Activated CD4-positive, alpha-beta T cell treated with anti-CD3 and anti-CD28 coated beads, Interleukin-2, Interleukin-6, amounts not matched to agents 100 ng/mL and 50 ng/mL, durations not matched to agents 16 hours and 8 hours (primary cell): ENCODE results near the gene TNIP2.
A peak's percentile ranks its signal among the peaks of the same experiment; 100 is the strongest.

Source experiments
- DNase-seq: peaks from one replicate; pipeline ENCODE4 v3.0.0-alpha.2; 2020

TNIP2 gene

GRCh38 chr4:2755821-2756690 is at the start of gene TNIP2:
Gene TNIP2, minus strand, starts transcription at chr4:2756336. Its CDS starts 47 bp downstream, at chr4:2756289.
- peak; percentile 86 for DNase-seq

GRCh38 chr4:2804973-2805501 is 48.9 kb upstream of the TNIP2 start:
- DNase-seq = no peak

- no peak for DNase-seq
Measured at GRCh38 chr4:2804449-2804972, 48.4 kb upstream of the TNIP2 start.

- no peak for DNase-seq
Measured at GRCh38 chr4:2803624-2804448, 47.7 kb upstream of the TNIP2 start.

- no peak for DNase-seq
Measured at GRCh38 chr4:2802618-2803531, 46.7 kb upstream of the TNIP2 start.

GRCh38 chr4:2800691-2801596 is 44.8 kb upstream of the TNIP2 start:
- no peak for DNase-seq

GRCh38 chr4:2799971-2800690 is 44.0 kb upstream of the TNIP2 start:
- DNase-seq = no peak

- no peak for DNase-seq
Measured at GRCh38 chr4:2799224-2799911, 43.2 kb upstream of the TNIP2 start.

GRCh38 chr4:2798399-2799223 is 42.5 kb upstream of the TNIP2 start:
- peak; percentile 60 for DNase-seq

GRCh38 chr4:2797545-2798305 is 41.6 kb upstream of the TNIP2 start:
- peak; percentile 67 for DNase-seq

GRCh38 chr4:2796849-2797544 is 40.9 kb upstream of the TNIP2 start:
- DNase-seq = no peak

- DNase-seq = no peak
Measured at GRCh38 chr4:2795893-2796848, 40.0 kb upstream of the TNIP2 start.

GRCh38 chr4:2795300-2795892 is 39.3 kb upstream of the TNIP2 start:
- no peak for DNase-seq

GRCh38 chr4:2794486-2795299 is 38.6 kb upstream of the TNIP2 start:
- no peak for DNase-seq
